GM12865 (cell line): ENCODE data around the gene CHM.
A peak's percentile ranks its signal among the peaks of the same experiment; 100 is the strongest.

Experiments
- DNase-seq: peaks from one replicate; pipeline ENCODE4 v3.0.0; 2010; ENCODE audit warnings: low read depth
- H3K4me3 ChIP-seq: 2 replicates; pipeline ENCODE4 v1.5.1; 2011; ENCODE audit warnings: mild to moderate bottlenecking, low read depth, low read length, control low read depth
- CTCF ChIP-seq: IDR thresholded peaks from 2 replicates; pipeline ENCODE4 v1.5.1; 2011; ENCODE audit warnings: low read length, control low read depth, low read depth, inconsistent platforms; ENCODE audit not compliant: insufficient read depth; ENCODE audit errors: missing control alignments

Gene CHM

GRCh38 chrX:85859426-85859825 is 187.9 kb downstream of the CHM start:
- TF ChIP-seq CTCF: no peak
- H3K4me3 ChIP-seq: no peak overlapping the region
- no peak for DNase-seq

GRCh38 chrX:85851418-85851817 is 195.9 kb downstream of the CHM start:
- no peak overlapping the region for H3K4me3 ChIP-seq
- TF ChIP-seq CTCF: peak; percentile 41
- DNase-seq: peak; percentile 27

GRCh38 chrX:85836868-85837267 is 210.5 kb downstream of the CHM start:
- no peak for TF ChIP-seq CTCF
- no peak overlapping the region for H3K4me3 ChIP-seq
- DNase-seq: no peak

GRCh38 chrX:85828771-85829170 is 218.6 kb downstream of the CHM start:
- H3K4me3 ChIP-seq: no peak overlapping the region
- no peak for TF ChIP-seq CTCF
- no peak for DNase-seq

GRCh38 chrX:85815203-85815751 is 232.1 kb downstream of the CHM start:
- no peak for DNase-seq
- H3K4me3 ChIP-seq: no peak overlapping the region
- no peak for TF ChIP-seq CTCF
